Tibial nerve (tissue), 4 donors: Measurements from ENCODE around the gene TXLNG.

ENCODE experiments used
- EP300 ChIP-seq, 2 donors: sonication (generic); formaldehyde crosslinking; IDR thresholded peaks; one replicate each; pipeline ENCODE4 v1.6.1; 2017; ENCODE audit warnings: antibody characterized with exemption in 2 of 2, mild to moderate bottlenecking in 1 of 2
- POLR2A ChIP-seq, 2 donors: fragments of 450-650 bp; IDR thresholded peaks; one replicate each; pipeline ENCODE4 v1.6.1; 2017; ENCODE audit warnings: antibody characterized with exemption in 2 of 2, mild to moderate bottlenecking in 2 of 2, moderate library complexity in 2 of 2
- TF ChIP-seq, protein P1 (sequence below), 5 experiments: fragments of 200-600 bp in 3 of 5; fragments of 450-650 bp in 2 of 5; sonication (generic) in 3 of 5; IDR thresholded peaks; one replicate each; pipeline ENCODE4 v1.5.1; 2016 to 2019; ENCODE audit warnings: antibody characterized with exemption in 5 of 5, mild to moderate bottlenecking in 3 of 5, moderate library complexity in 2 of 5

DNA sequence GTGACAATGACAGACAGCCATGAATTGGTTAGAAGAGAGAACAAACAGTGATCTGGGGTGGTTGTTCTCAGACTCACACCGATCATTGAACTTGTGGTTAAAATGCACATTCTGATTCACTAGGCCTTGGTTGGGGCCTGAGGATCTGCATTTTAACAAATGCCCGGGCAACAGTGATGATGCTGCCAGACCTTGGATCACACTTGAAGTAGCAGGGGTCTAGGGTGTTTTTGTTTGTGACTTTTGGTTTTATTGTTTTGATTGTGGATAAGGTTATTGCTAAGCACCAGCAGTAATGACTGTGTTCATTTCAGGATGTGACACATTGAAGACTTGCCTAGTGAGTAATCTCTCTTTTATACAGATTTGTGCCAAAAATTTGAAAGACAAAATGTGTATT lies 36.5 kb downstream of the TXLNG start:
- TF ChIP-seq, protein P1, sequence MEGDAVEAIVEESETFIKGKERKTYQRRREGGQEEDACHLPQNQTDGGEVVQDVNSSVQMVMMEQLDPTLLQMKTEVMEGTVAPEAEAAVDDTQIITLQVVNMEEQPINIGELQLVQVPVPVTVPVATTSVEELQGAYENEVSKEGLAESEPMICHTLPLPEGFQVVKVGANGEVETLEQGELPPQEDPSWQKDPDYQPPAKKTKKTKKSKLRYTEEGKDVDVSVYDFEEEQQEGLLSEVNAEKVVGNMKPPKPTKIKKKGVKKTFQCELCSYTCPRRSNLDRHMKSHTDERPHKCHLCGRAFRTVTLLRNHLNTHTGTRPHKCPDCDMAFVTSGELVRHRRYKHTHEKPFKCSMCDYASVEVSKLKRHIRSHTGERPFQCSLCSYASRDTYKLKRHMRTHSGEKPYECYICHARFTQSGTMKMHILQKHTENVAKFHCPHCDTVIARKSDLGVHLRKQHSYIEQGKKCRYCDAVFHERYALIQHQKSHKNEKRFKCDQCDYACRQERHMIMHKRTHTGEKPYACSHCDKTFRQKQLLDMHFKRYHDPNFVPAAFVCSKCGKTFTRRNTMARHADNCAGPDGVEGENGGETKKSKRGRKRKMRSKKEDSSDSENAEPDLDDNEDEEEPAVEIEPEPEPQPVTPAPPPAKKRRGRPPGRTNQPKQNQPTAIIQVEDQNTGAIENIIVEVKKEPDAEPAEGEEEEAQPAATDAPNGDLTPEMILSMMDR (IDR thresholded peaks at IDR 0.05), result no peak
- TF ChIP-seq POLR2A (IDR thresholded peaks at IDR 0.05) (no peak), EP300 (IDR thresholded peaks at IDR 0.05) (no peak)
